ENCODE measurements around the gene CFAP99. TPM values are rescaled to one million over a fixed set of nuclear protein-coding genes. Genes with fewer than 3 reads are reported as not detected.

The CFAP99 gene
- total and polyA plus RNA-seq, 9 of the 15 experiments (the other 6 are each of a cell fraction or from before 2014, with no cell fraction given): 0.07 to 0.18 (median 0.09) TPM; not detected in 6

- TF ChIP-seq ZNF589 (CRISPR knock-in tag; IDR thresholded peaks at IDR 0.05; ENCODE audit: low read depth) (0 out of 2 replicates have a peak, but pooled peaks have one; percentile 45), SP1 (CRISPR knock-in tag; IDR thresholded peaks at IDR 0.05) (0 out of 2 replicates have a peak, but pooled peaks have one; percentile 4), MYC (IDR thresholded peaks at IDR 0.05; ENCODE audit: low read depth, low read length) (peak; percentile 64; the same call in 1 of the 2 replicates), MYC (CRISPR knock-in tag; IDR thresholded peaks at IDR 0.05; ENCODE audit: borderline replicate concordance, low read depth) (no peak; the same call in 1 of the 2 replicates), RBM22 (IDR thresholded peaks at IDR 0.05; ENCODE audit: low read depth, low read length, poor library complexity, severe bottlenecking) (peak; percentile 49), SAFB (IDR thresholded peaks at IDR 0.05; ENCODE audit: borderline replicate concordance, low read depth, low read length) (peak; percentile 79), POLR3G (IDR thresholded peaks at IDR 0.05; ENCODE audit: extremely low read depth, insufficient read length, insufficient replicate concordance) (no peak), EWSR1 (IDR thresholded peaks at IDR 0.05; ENCODE audit: borderline replicate concordance, low read depth, partially characterized antibody) (no peak), SIN3B (IDR thresholded peaks at IDR 0.05; ENCODE audit: low read depth) (0 out of 2 replicates have a peak, but pooled peaks have one; percentile 40), TBP (optimal IDR thresholded peaks at IDR 0.05; ENCODE audit: low read depth, low read length) (peak; percentile 20), RB1 (IDR thresholded peaks at IDR 0.05; ENCODE audit: low read depth) (peak; percentile 45; the same call in 1 of the 2 replicates), POU5F1 (IDR thresholded peaks at IDR 0.05; ENCODE audit: borderline replicate concordance, low read depth, low read length, partially characterized antibody) (no peak)
- TF ChIP-seq, protein P1, sequence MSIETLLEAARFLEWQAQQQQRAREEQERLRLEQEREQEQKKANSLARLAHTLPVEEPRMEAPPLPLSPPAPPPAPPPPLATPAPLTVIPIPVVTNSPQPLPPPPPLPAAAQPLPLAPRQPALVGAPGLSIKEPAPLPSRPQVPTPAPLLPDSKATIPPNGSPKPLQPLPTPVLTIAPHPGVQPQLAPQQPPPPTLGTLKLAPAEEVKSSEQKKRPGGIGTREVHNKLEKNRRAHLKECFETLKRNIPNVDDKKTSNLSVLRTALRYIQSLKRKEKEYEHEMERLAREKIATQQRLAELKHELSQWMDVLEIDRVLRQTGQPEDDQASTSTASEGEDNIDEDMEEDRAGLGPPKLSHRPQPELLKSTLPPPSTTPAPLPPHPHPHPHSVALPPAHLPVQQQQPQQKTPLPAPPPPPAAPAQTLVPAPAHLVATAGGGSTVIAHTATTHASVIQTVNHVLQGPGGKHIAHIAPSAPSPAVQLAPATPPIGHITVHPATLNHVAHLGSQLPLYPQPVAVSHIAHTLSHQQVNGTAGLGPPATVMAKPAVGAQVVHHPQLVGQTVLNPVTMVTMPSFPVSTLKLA (conservative IDR thresholded peaks at IDR 0.05): peak in 1 of 2 experiments; percentile 46; a peak in 3 of 4 replicates
- TF ChIP-seq, protein P2, sequence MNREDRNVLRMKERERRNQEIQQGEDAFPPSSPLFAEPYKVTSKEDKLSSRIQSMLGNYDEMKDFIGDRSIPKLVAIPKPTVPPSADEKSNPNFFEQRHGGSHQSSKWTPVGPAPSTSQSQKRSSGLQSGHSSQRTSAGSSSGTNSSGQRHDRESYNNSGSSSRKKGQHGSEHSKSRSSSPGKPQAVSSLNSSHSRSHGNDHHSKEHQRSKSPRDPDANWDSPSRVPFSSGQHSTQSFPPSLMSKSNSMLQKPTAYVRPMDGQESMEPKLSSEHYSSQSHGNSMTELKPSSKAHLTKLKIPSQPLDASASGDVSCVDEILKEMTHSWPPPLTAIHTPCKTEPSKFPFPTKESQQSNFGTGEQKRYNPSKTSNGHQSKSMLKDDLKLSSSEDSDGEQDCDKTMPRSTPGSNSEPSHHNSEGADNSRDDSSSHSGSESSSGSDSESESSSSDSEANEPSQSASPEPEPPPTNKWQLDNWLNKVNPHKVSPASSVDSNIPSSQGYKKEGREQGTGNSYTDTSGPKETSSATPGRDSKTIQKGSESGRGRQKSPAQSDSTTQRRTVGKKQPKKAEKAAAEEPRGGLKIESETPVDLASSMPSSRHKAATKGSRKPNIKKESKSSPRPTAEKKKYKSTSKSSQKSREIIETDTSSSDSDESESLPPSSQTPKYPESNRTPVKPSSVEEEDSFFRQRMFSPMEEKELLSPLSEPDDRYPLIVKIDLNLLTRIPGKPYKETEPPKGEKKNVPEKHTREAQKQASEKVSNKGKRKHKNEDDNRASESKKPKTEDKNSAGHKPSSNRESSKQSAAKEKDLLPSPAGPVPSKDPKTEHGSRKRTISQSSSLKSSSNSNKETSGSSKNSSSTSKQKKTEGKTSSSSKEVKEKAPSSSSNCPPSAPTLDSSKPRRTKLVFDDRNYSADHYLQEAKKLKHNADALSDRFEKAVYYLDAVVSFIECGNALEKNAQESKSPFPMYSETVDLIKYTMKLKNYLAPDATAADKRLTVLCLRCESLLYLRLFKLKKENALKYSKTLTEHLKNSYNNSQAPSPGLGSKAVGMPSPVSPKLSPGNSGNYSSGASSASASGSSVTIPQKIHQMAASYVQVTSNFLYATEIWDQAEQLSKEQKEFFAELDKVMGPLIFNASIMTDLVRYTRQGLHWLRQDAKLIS (CRISPR knock-in tag; IDR thresholded peaks at IDR 0.05): peak; percentile 80
- TF ChIP-seq, protein P3, sequence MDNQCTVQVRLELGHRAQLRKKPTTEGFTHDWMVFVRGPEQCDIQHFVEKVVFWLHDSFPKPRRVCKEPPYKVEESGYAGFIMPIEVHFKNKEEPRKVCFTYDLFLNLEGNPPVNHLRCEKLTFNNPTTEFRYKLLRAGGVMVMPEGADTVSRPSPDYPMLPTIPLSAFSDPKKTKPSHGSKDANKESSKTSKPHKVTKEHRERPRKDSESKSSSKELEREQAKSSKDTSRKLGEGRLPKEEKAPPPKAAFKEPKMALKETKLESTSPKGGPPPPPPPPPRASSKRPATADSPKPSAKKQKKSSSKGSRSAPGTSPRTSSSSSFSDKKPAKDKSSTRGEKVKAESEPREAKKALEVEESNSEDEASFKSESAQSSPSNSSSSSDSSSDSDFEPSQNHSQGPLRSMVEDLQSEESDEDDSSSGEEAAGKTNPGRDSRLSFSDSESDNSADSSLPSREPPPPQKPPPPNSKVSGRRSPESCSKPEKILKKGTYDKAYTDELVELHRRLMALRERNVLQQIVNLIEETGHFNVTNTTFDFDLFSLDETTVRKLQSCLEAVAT (IDR thresholded peaks at IDR 0.05): peak in 1 of 2 experiments; percentile 11; a peak in 1 of 4 replicates
Measured at GRCh38 chr4:2469192-2469984, 50.6 kb downstream of the CFAP99 start (continued).

Data from K562 (cell line).